ENCODE measurements around the gene SUCLG2. TPM values are rescaled to one million over a fixed set of nuclear protein-coding genes. Genes with fewer than 3 reads are reported as not detected.
"Not testable (repeated sequence)": the region's sequence is repeated elsewhere in the genome, so short reads cannot be mapped to it uniquely, and the experiment has no call there.

The SUCLG2 gene
- total and polyA plus RNA-seq, 2 of the 4 experiments (the other 2 are of a cell fraction) = 26.8 to 34.6 TPM

GRCh38 chr3:67537203-67537602 lies 117.2 kb downstream of the SUCLG2 start:
- H3K4me1 ChIP-seq (ENCODE audit: control insufficient read depth, insufficient read depth, low read length); H2AK9ac ChIP-seq (replicated peaks; ENCODE audit: low read depth, low read length, poor library complexity); H2BK5ac ChIP-seq (ENCODE audit: low read depth, low read length, poor library complexity, severe bottlenecking); H3K4me2 ChIP-seq (ENCODE audit: low read depth, low read length); DNase-seq; H3K56ac ChIP-seq (ENCODE audit: extremely low read depth, insufficient read depth, low read length); in situ Hi-C loops (cut with MboI; ENCODE audit: low sequenced_read_pairs); H2AFZ ChIP-seq (replicated peaks; ENCODE audit: low read length, poor library complexity); H4K5ac ChIP-seq (ENCODE audit: low read depth, low read length); H4K20me1 ChIP-seq (ENCODE audit: insufficient read depth, low read length); POLR2A ChIA-PET (ENCODE audit: unreplicated experiment); H3K27me3 ChIP-seq (ENCODE audit: control insufficient read depth, insufficient read depth, low read length); H3K4me3 ChIP-seq (ENCODE audit: insufficient read depth, low read depth, low read length); dilution Hi-C loops (cut with HindIII; ENCODE audit: low sequenced_read_pairs, unreplicated experiment); BruUV-seq (replicated peaks); H4K91ac ChIP-seq (ENCODE audit: insufficient read depth, low read depth, low read length); H2AK5ac ChIP-seq (ENCODE audit: low read depth, low read length); CTCF ChIA-PET; intact Hi-C loops (cut with micrococcal nuclease); H2BK120ac ChIP-seq (ENCODE audit: low read depth, low read length); H3K23ac ChIP-seq (ENCODE audit: low read depth, low read length); H3K4ac ChIP-seq (ENCODE audit: low read depth, low read length); H3K9ac ChIP-seq (ENCODE audit: low read depth, low read length); ATAC-seq (ENCODE audit: low read depth); H4K8ac ChIP-seq (ENCODE audit: low read depth in 2 of 2, low read length in 2 of 2); H3K9me1 ChIP-seq (ENCODE audit: insufficient read depth, low read length); H3K14ac ChIP-seq (replicated peaks; ENCODE audit: low read depth, low read length); H3K18ac ChIP-seq (ENCODE audit: low read depth, low read length); H3K27ac ChIP-seq (ENCODE audit: insufficient read depth, low read length); H2BK15ac ChIP-seq (ENCODE audit: low read depth, low read length); H2BK20ac ChIP-seq (ENCODE audit: low read depth, low read length); H3K9me3 ChIP-seq (ENCODE audit: control insufficient read depth, insufficient read depth, low read length); H3K36me3 ChIP-seq (ENCODE audit: control insufficient read depth, insufficient read depth, low read length): not testable (repeated sequence)
- no CpG with 5 or more reads among the region's 4 CpGs for WGBS, 2 experiments (ENCODE audit: extremely low coverage in 2 of 2, insufficient read length in 1 of 2)
- peaks cover 9 to 14% of the 10 kb centered on the region in 2 experiments; a peak in 3 of 4 replicates for H3K79me1 ChIP-seq (ENCODE audit: low read depth in 1 of 2, low read length in 2 of 2)

Data from IMR-90 (cell line).